ENCODE results near the gene DEFB127.
"Not testable (repeated sequence)": the region's sequence is repeated elsewhere in the genome, so short reads cannot be mapped to it uniquely, and the experiment has no call there.

The DEFB127 gene

GRCh38 chr20:157154-157553, at the start of gene DEFB127:
Gene DEFB127 (plus strand): TSS chr20:157454. CDS start chr20:157545, 91 bp downstream.
- DNase-seq (ENCODE audit: low read depth) = no peak

- DNase-seq (ENCODE audit: low read depth) = no peak
Observed at GRCh38 chr20:112396-112795, 44.9 kb upstream of the DEFB127 start.

GRCh38 chr20:117518-117917, 39.7 kb upstream of the DEFB127 start:
- no peak for DNase-seq (ENCODE audit: low read depth)

GRCh38 chr20:129786-130323, 27.4 kb upstream of the DEFB127 start:
- DNase-seq (ENCODE audit: low read depth) = not testable (repeated sequence)

- DNase-seq (ENCODE audit: low read depth) = no peak
Observed at GRCh38 chr20:137668-138490, 19.4 kb upstream of the DEFB127 start.

- DNase-seq (ENCODE audit: low read depth) = no peak
Observed at GRCh38 chr20:142290-142689, 15.0 kb upstream of the DEFB127 start, which contains the start of gene DEFB126. Gene DEFB126 (plus strand): TSS chr20:142590. CDS start chr20:142629, 39 bp downstream.

- no peak for DNase-seq (ENCODE audit: low read depth)
Observed at GRCh38 chr20:145877-146276, 11.4 kb upstream of the DEFB127 start.

GRCh38 chr20:152131-152530, 5.1 kb upstream of the DEFB127 start:
- no peak for DNase-seq (ENCODE audit: low read depth)

- no peak for DNase-seq (ENCODE audit: low read depth)
Observed at GRCh38 chr20:164618-165017, 7.4 kb downstream of the DEFB127 start.

GRCh38 chr20:168876-169275, 11.6 kb downstream of the DEFB127 start:
- no peak for DNase-seq (ENCODE audit: low read depth)

- no peak for DNase-seq (ENCODE audit: low read depth)
Observed at GRCh38 chr20:184288-184687, 27.0 kb downstream of the DEFB127 start.

- no peak for DNase-seq (ENCODE audit: low read depth)
Observed at GRCh38 chr20:187733-188132, 30.5 kb downstream of the DEFB127 start.

- DNase-seq (ENCODE audit: low read depth) = no peak
Observed at GRCh38 chr20:189611-190010, 32.4 kb downstream of the DEFB127 start, which contains the start of gene DEFB128. Gene DEFB128 (minus strand): TSS chr20:189711. CDS start chr20:189623, 88 bp downstream.

- DNase-seq (ENCODE audit: low read depth) = no peak
Observed at GRCh38 chr20:198225-198624, 41.0 kb downstream of the DEFB127 start.

GRCh38 chr20:199996-200395, 42.7 kb downstream of the DEFB127 start:
- DNase-seq (ENCODE audit: low read depth) = no peak

GRCh38 chr20:203630-204029, 46.4 kb downstream of the DEFB127 start:
- DNase-seq (ENCODE audit: low read depth) = not testable (repeated sequence)
